IMR-90 (cell line): ENCODE data around the gene COL20A1. TPM values are rescaled to one million over a fixed set of nuclear protein-coding genes. Genes with fewer than 3 reads are reported as not detected.

Experiments used
- ATAC-seq: fragments of 200-7000 bp; cut with Tn5 transposase; 2 replicates; pipeline ENCODE4 v1.9.1; 2020; ENCODE audit warnings: low read depth, mild to moderate bottlenecking, moderate library complexity
- BruUV-seq: library from RNA; stranded (reverse); fragments of 400-500 nt; replicated peaks from 2 replicates; lab custom pipeline; 2021; lab: Mats Ljungman, UMichigan
- CTCF ChIA-PET: fragments of 300-600 bp; formaldehyde crosslinking; extraction: SDS; loops from one replicate; lab custom pipeline; 2021; ENCODE audit warnings: antibody characterized with exemption; lab: Yijun Ruan, JAX
- POLR2A ChIA-PET: fragments of 300-600 bp; sonication (Branson Sonifier 250); formaldehyde crosslinking; loops from one replicate; lab custom pipeline; 2022; ENCODE audit warnings: antibody characterized with exemption; ENCODE audit not compliant: unreplicated experiment; lab: Charles Lee
- DNase-seq: peaks from one replicate; pipeline ENCODE4 v3.0.0; 2013
- H2AFZ ChIP-seq: replicated peaks from 2 replicates; pipeline ENCODE3; 2013; ENCODE audit warnings: low read length, mild to moderate bottlenecking; ENCODE audit not compliant: poor library complexity
- H2AK5ac ChIP-seq: 2 replicates; pipeline ENCODE4 v1.6.1; 2013; ENCODE audit warnings: low read depth, low read length, inconsistent platforms
- H2AK9ac ChIP-seq: replicated peaks from 2 replicates; pipeline ENCODE3; 2013; ENCODE audit warnings: mild to moderate bottlenecking, low read depth, low read length, moderate library complexity; ENCODE audit not compliant: poor library complexity
- H2BK120ac ChIP-seq: 2 replicates; pipeline ENCODE4 v1.6.1; 2013; ENCODE audit warnings: low read depth, low read length, inconsistent platforms
- H2BK15ac ChIP-seq: 3 replicates; pipeline ENCODE4 v1.6.1; 2013; ENCODE audit warnings: low read depth, low read length, inconsistent platforms
- H2BK20ac ChIP-seq: 2 replicates; pipeline ENCODE4 v1.6.1; 2013; ENCODE audit warnings: low read depth, mild to moderate bottlenecking, inconsistent platforms, low read length, moderate library complexity
- H2BK5ac ChIP-seq: 2 replicates; pipeline ENCODE4 v1.6.1; 2013; ENCODE audit warnings: mild to moderate bottlenecking, low read depth, low read length, inconsistent platforms; ENCODE audit not compliant: poor library complexity, severe bottlenecking
- H3K14ac ChIP-seq: replicated peaks from 2 replicates; pipeline ENCODE4 v1.6.1; 2013; ENCODE audit warnings: low read depth, low read length, inconsistent platforms
- H3K18ac ChIP-seq: 2 replicates; pipeline ENCODE4 v1.6.1; 2013; ENCODE audit warnings: low read depth, low read length, control low read depth
- H3K23ac ChIP-seq: 2 replicates; pipeline ENCODE4 v1.6.1; 2013; ENCODE audit warnings: low read depth, low read length, inconsistent platforms
- H3K27ac ChIP-seq: 2 replicates; pipeline ENCODE4 v1.5.1; 2013; ENCODE audit warnings: mild to moderate bottlenecking, control low read depth, low read length; ENCODE audit not compliant: insufficient read depth
- H3K27me3 ChIP-seq: 2 replicates; pipeline ENCODE4 v1.6.1; 2013; ENCODE audit warnings: low read length; ENCODE audit not compliant: control insufficient read depth, insufficient read depth
- H3K36me3 ChIP-seq: 2 replicates; pipeline ENCODE4 v1.6.1; 2013; ENCODE audit warnings: low read length, mixed read lengths; ENCODE audit not compliant: control insufficient read depth, insufficient read depth
- H3K4ac ChIP-seq: 2 replicates; pipeline ENCODE4 v1.6.1; 2013; ENCODE audit warnings: low read depth, low read length, inconsistent platforms
- H3K4me1 ChIP-seq: 2 replicates; pipeline ENCODE4 v1.6.1; 2013; ENCODE audit warnings: low read length, mixed read lengths; ENCODE audit not compliant: control insufficient read depth, insufficient read depth
- H3K4me2 ChIP-seq: 2 replicates; pipeline ENCODE4 v1.6.1; 2013; ENCODE audit warnings: low read depth, mild to moderate bottlenecking, control low read depth, low read length, moderate library complexity
- H3K4me3 ChIP-seq: 2 replicates; pipeline ENCODE4 v1.5.1; 2013; ENCODE audit warnings: low read depth, mild to moderate bottlenecking, control low read depth, low read length, moderate library complexity; ENCODE audit not compliant: insufficient read depth
- H3K56ac ChIP-seq: 2 replicates; pipeline ENCODE4 v1.6.1; 2013; ENCODE audit warnings: low read length, inconsistent platforms; ENCODE audit not compliant: insufficient read depth; ENCODE audit errors: extremely low read depth
- H3K79me1 ChIP-seq, 2 experiments: 2 replicates each; pipeline ENCODE4 v1.6.1; 2013; ENCODE audit warnings: low read length in 2 of 2, inconsistent platforms in 1 of 2, low read depth in 1 of 2
- H3K9ac ChIP-seq: 2 replicates; pipeline ENCODE4 v1.6.1; 2013; ENCODE audit warnings: low read depth, low read length, control low read depth
- H3K9me1 ChIP-seq: 2 replicates; pipeline ENCODE4 v1.6.1; 2013; ENCODE audit warnings: low read length, inconsistent platforms; ENCODE audit not compliant: insufficient read depth
- H3K9me3 ChIP-seq: 2 replicates; pipeline ENCODE4 v1.6.1; 2013; ENCODE audit warnings: low read length; ENCODE audit not compliant: control insufficient read depth, insufficient read depth
- H4K20me1 ChIP-seq: 2 replicates; pipeline ENCODE4 v1.6.1; 2013; ENCODE audit warnings: low read length, inconsistent platforms; ENCODE audit not compliant: insufficient read depth
- H4K5ac ChIP-seq: 2 replicates; pipeline ENCODE4 v1.6.1; 2013; ENCODE audit warnings: mild to moderate bottlenecking, low read depth, low read length, control low read depth
- H4K8ac ChIP-seq, 2 experiments: 2 replicates each; pipeline ENCODE4 v1.6.1; 2013; ENCODE audit warnings: low read depth in 2 of 2, low read length in 2 of 2, control low read depth in 1 of 2, inconsistent platforms in 1 of 2
- H4K91ac ChIP-seq: 2 replicates; pipeline ENCODE4 v1.6.1; 2013; ENCODE audit warnings: low read depth, low read length, inconsistent platforms; ENCODE audit not compliant: insufficient read depth
- BHLHE40 ChIP-seq: fragments of 150-350 bp; IDR thresholded peaks from 2 replicates; pipeline ENCODE4 v1.6.1; 2016; ENCODE audit warnings: mild to moderate bottlenecking, low read depth, low read length
- CEBPB ChIP-seq: IDR thresholded peaks from 2 replicates; pipeline ENCODE4 v1.6.1; 2012; ENCODE audit warnings: low read depth, low read length, improper control_type of control experiment
- CHD1 ChIP-seq: IDR thresholded peaks from 2 replicates; pipeline ENCODE4 v1.6.1; 2012; ENCODE audit warnings: low read depth, low read length, improper control_type of control experiment
- CTCF ChIP-seq: conservative IDR thresholded peaks from 2 replicates; pipeline ENCODE4 v1.5.1; 2012; ENCODE audit warnings: mild to moderate bottlenecking, low read depth, low read length, improper control_type of control experiment
- ELK1 ChIP-seq: fragments of 150-350 bp; IDR thresholded peaks from 2 replicates; pipeline ENCODE4 v1.6.1; 2016; ENCODE audit warnings: low read depth, mild to moderate bottlenecking, low read length, moderate library complexity, borderline replicate concordance
- FOS ChIP-seq: fragments of 150-350 bp; IDR thresholded peaks from 2 replicates; pipeline ENCODE4 v1.6.1; 2016; ENCODE audit warnings: low read depth, low read length
- MAFK ChIP-seq: IDR thresholded peaks from 2 replicates; pipeline ENCODE4 v1.6.1; 2012; ENCODE audit warnings: low read depth, low read length, improper control_type of control experiment
- MAZ ChIP-seq: IDR thresholded peaks from 2 replicates; pipeline ENCODE4 v1.6.1; 2012; ENCODE audit warnings: low read depth, mild to moderate bottlenecking, low read length, improper control_type of control experiment, moderate library complexity, borderline replicate concordance
- MXI1 ChIP-seq: IDR thresholded peaks from 2 replicates; pipeline ENCODE4 v1.6.1; 2012; ENCODE audit warnings: low read depth, mild to moderate bottlenecking, low read length, moderate library complexity, borderline replicate concordance
- NFE2L2 ChIP-seq: fragments of 150-350 bp; IDR thresholded peaks from 2 replicates; pipeline ENCODE4 v1.6.1; 2016; ENCODE audit warnings: low read depth, mild to moderate bottlenecking, low read length
- RAD21 ChIP-seq: IDR thresholded peaks from 2 replicates; pipeline ENCODE4 v1.6.1; 2012; ENCODE audit warnings: low read length, improper control_type of control experiment
- RCOR1 ChIP-seq: IDR thresholded peaks from 2 replicates; pipeline ENCODE4 v1.6.1; 2012; ENCODE audit warnings: mild to moderate bottlenecking, low read length, improper control_type of control experiment; ENCODE audit not compliant: insufficient replicate concordance
- RFX5 ChIP-seq: IDR thresholded peaks from 2 replicates; pipeline ENCODE4 v1.8.0; 2012; ENCODE audit warnings: low read depth, mild to moderate bottlenecking, low read length, moderate library complexity
- WGBS, 2 experiments: methylation state at CpG; one replicate each; pipeline versions ENCODE4 v1.1.5 to v1.1.7; 2013; ENCODE audit warnings: missing lambda C conversion rate in 2 of 2; ENCODE audit not compliant: insufficient read length in 1 of 2; ENCODE audit errors: extremely low coverage in 2 of 2; 5-methylcytosine and 5-hydroxymethylcytosine counted together
- dilution Hi-C: fragments of 300-500 bp; cut with HindIII; formaldehyde crosslinking; loops from one replicate; pipeline ENCODE4 v1.14.3; 2018; ENCODE audit warnings: low sequenced_read_pairs; ENCODE audit not compliant: unreplicated experiment
- in situ Hi-C: fragments of 300-500 bp; cut with MboI; formaldehyde crosslinking; loops from 3 replicates; pipeline ENCODE4 v1.14.3; 2019; ENCODE audit warnings: low sequenced_read_pairs, inconsistent platforms, mixed read lengths
- intact Hi-C: fragments of 100-400 bp; cut with micrococcal nuclease; formaldehyde crosslinking; loops from 2 replicates; pipeline ENCODE4 v1.10.0; 2022
- polyA plus RNA-seq, 3 experiments: library from polyadenylated mRNA; depleted of rRNA; stranded (reverse); fragments of >200 nt; gene quantifications; 2 replicates each; pipeline ENCODE4 v1.2.3, GENCODE V29; 2012; ENCODE audit warnings: low replicate concordance in 1 of 3
- total RNA-seq: library from RNA; depleted of rRNA; stranded (reverse); fragments of >200 nt; gene quantifications from 2 replicates; pipeline ENCODE4 v1.2.3, GENCODE V29; 2012

The COL20A1 gene
- total and polyA plus RNA-seq, 2 of the 4 experiments (the other 2 are of a cell fraction): not detected

- no peak overlapping the region for H4K8ac ChIP-seq
- no peaks in the 10 kb centered on the region for H3K27me3 ChIP-seq
- H3K4me2 ChIP-seq: no peak overlapping the region
- DNase-seq: no peak
- 98% methylated on average over 23 of the region's 44 CpGs; no CpG with 5 or more reads in 1 of the 2 experiments for WGBS, 2 experiments
- no peak overlapping the region for H2BK120ac ChIP-seq
- H2BK5ac ChIP-seq: no peak overlapping the region
- ATAC-seq: no peak
- H3K23ac ChIP-seq: no peak overlapping the region
- no peak for TF ChIP-seq RCOR1
- TF ChIP-seq NFE2L2: no peak
- no peak for TF ChIP-seq MAZ
- no peak for TF ChIP-seq ELK1
- no peak for TF ChIP-seq CEBPB
- TF ChIP-seq CTCF: no peak
- no peak for TF ChIP-seq CHD1
- no peak for TF ChIP-seq FOS
- TF ChIP-seq RAD21: no peak
- no peak for TF ChIP-seq BHLHE40
- TF ChIP-seq MAFK: no peak
- no peak for TF ChIP-seq RFX5
- TF ChIP-seq MXI1: no peak
- no peak overlapping the region for H3K18ac ChIP-seq
- no peak overlapping the region for H3K4ac ChIP-seq
- BruUV-seq: no TSS peak
- H2BK20ac ChIP-seq: no peak overlapping the region
- H3K9me1 ChIP-seq: no peaks in the 10 kb centered on the region
- H2AK9ac ChIP-seq: no peak overlapping the region
- CTCF ChIA-PET: no interaction called here
- no peak overlapping the region for H3K27ac ChIP-seq
- no peak overlapping the region for H4K5ac ChIP-seq
- dilution Hi-C loops (no loop called here), in situ Hi-C loops (no loop called here), intact Hi-C loops (no loop called here)
- H3K56ac ChIP-seq: no peak overlapping the region
- no peaks in the 10 kb centered on the region for H3K4me1 ChIP-seq
- peaks cover 3 to 22% of the 10 kb centered on the region in 2 experiments; a peak in 3 of 4 replicates for H3K79me1 ChIP-seq
- H4K20me1 ChIP-seq: peaks cover 61% of the 10 kb centered on the region
- no peak overlapping the region for H4K91ac ChIP-seq
- H2BK15ac ChIP-seq: no peak overlapping the region
- H3K4me3 ChIP-seq: no peak overlapping the region
- H2AFZ ChIP-seq: no peak overlapping the region
- no peak overlapping the region for H3K9ac ChIP-seq
- H3K9me3 ChIP-seq: no peaks in the 10 kb centered on the region
- POLR2A ChIA-PET: no interaction called here
- no peak overlapping the region for H3K14ac ChIP-seq
- H2AK5ac ChIP-seq: no peak overlapping the region
- peaks cover 77% of the 10 kb centered on the region for H3K36me3 ChIP-seq
Observed at GRCh38 chr20:63285636-63286615, 7.1 kb upstream of the COL20A1 start.
